GM12801 (cell line): ENCODE measurements around the gene BAG1.

ENCODE experiments used
- CTCF ChIP-seq: IDR thresholded peaks from one replicate; pipeline ENCODE4 v1.5.1; 2011; ENCODE audit warnings: control low read depth; ENCODE audit not compliant: insufficient read length; ENCODE audit errors: extremely low read depth

Gene BAG1

GRCh38 chr9:33264473-33265177, at the start of gene BAG1, which contains the start of gene CHMP5:
Gene BAG1, minus strand, starts transcription at chr9:33264708.
Gene CHMP5, plus strand, starts transcription at chr9:33265049. Its CDS starts 30 bp downstream, at chr9:33265079.
- no peak for TF ChIP-seq CTCF

- no peak for TF ChIP-seq CTCF
Observed at GRCh38 chr9:33311953-33312352, 47.4 kb upstream of the BAG1 start.

GRCh38 chr9:33310748-33311147, 46.2 kb upstream of the BAG1 start:
- no peak for TF ChIP-seq CTCF

GRCh38 chr9:33309903-33310302, 45.4 kb upstream of the BAG1 start:
- no peak for TF ChIP-seq CTCF

GRCh38 chr9:33307067-33307466, 42.6 kb upstream of the BAG1 start:
- no peak for TF ChIP-seq CTCF

GRCh38 chr9:33306037-33306436, 41.5 kb upstream of the BAG1 start:
- no peak for TF ChIP-seq CTCF

GRCh38 chr9:33304362-33304761, 39.9 kb upstream of the BAG1 start:
- TF ChIP-seq CTCF = no peak

- TF ChIP-seq CTCF = no peak
Observed at GRCh38 chr9:33300546-33300945, 36.0 kb upstream of the BAG1 start.
